GM18526 (cell line): Measurements from ENCODE around the gene RAB7B.

ENCODE experiments used
- POLR2A ChIP-seq: IDR thresholded peaks from 3 replicates; pipeline ENCODE4 v1.6.1; 2011; ENCODE audit not compliant: insufficient read length; ENCODE audit errors: extremely low read depth

The RAB7B gene, protein sequence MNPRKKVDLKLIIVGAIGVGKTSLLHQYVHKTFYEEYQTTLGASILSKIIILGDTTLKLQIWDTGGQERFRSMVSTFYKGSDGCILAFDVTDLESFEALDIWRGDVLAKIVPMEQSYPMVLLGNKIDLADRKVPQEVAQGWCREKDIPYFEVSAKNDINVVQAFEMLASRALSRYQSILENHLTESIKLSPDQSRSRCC

GRCh38 chr1:206002871-206003801 is at the start of gene RAB7B:
Gene RAB7B, minus strand, starts transcription at chr1:206003395. Its CDS starts 9,260 bp downstream, at chr1:205994135.
- no peak for TF ChIP-seq POLR2A

DNA sequence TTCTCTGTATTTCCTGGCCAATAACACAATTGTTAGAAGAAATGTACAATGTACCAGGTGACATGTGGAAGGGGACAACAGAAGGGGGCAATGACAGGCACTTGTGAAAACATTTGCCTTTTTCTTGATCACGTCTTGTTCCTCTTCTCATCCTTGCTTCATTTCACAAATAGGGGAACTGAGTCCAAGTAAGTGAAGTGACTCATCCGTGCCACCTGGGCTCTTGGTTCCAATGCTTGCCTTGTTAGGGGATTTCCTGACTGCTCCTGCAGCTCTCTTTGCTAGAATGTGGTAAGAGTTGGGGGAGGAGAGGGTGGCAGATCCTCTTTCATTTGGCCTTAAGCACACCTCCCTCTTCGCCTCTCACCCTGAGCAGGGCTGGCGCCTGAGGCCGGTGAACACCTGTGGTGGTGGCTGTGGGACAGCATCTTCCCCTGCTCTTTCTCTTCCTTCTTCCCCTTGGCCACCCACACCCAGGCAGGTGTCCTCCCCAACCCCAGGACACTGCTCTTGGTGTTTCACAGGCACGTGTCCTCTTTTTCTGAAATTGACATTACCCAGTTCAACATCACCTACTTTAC is 47.5 kb upstream of the RAB7B start:
- no peak for TF ChIP-seq POLR2A

DNA sequence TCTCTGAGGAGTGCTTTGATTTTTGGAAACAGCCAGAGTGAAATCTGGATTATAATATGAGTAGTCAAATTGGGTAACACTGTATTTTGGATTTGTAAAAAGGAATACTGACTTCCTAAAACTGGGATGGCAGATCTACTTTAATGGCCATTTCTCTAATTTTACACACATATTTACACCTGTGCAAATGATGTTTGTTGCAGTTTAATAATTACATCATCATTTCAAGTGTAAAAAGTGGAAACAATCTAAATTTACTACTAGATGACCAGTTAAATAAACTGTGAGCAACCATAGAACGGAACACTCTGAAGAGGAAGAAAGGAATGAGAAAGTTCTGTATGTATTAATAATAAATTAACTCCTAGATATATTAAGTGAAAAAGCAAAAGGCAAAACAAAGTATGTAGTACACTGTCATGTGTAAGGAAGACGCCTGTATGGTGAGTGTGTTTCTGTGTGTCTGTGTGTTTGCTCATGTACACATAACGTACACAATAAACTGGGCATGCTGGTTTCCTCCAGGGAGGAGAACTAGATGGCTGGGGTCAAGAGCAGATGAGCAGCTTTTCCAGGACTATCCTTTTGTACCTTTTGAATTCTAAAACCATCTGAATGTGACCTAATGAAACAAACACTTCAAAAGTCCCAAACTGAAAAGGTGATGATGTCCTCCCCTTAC is 46.9 kb upstream of the RAB7B start:
- no peak for TF ChIP-seq POLR2A

DNA sequence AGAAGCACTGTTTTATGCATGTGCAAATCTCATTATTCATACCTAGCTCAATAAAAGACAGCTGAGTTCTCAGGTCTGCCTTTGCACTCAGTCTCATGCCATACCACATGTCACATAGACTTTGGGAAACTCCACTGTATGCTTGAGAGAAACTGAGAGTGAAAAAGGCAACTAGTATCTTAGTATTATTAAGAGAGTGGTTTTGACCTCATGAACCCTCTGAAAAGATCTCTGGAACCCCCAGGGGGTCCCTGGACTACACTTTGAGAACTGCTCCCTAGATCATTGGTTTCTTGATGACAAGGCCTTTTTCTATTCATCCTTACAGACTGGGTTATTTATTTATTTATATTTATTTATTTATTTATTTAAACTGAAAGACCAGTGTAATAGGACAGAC is 46.1 kb upstream of the RAB7B start:
- no peak for TF ChIP-seq POLR2A

- no peak for TF ChIP-seq POLR2A
Measured at GRCh38 chr1:206048582-206048981, 45.4 kb upstream of the RAB7B start.

GRCh38 chr1:206047271-206047670 is 44.1 kb upstream of the RAB7B start:
- TF ChIP-seq POLR2A: no peak

- TF ChIP-seq POLR2A: no peak
Measured at GRCh38 chr1:206041640-206042039, 38.4 kb upstream of the RAB7B start.

- TF ChIP-seq POLR2A: no peak
Measured at GRCh38 chr1:206040328-206040727, 37.1 kb upstream of the RAB7B start.

DNA sequence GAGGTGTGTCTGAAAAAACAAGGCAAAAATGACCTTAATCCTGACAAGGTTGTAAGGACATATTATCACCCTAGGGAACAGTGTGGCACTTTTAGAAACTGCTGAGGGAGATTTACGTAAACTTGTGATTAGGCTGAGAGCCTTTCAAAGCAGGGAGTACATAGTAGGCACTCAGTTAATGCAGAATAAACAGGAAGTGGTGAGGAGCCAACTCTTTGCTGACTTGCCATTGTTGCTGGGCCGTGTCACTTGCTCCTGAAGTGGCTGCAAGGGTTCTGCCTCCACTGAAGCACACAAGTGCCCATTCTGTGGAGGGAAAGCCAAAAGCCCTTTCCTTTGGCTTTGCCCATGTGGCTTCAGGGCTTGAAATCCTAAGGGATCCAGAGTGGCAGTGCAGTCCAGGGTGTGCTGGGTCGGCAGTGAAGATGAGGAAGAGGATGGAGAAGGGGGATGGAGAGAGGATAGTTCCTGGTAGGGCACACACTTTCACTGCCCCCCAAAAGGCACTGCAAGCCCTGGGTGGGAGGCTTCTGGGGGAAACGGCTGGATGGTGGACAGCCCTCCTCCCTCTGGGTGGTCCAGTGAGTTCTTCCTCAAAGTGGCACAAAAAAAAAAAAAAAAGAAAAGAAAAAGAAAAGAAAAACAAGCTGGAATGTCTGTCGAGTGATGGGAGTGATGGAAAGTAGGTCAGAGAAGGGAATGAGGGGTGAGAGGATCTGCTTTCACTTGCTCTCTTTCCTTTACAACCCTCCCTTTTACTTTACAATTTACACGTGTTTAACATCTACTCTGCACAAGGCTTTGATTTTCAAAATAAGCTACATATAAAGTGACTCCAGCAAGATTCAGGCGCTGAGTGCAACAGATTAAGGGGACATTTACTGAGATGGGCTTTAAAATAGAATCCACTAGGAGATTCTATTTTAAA is 36.1 kb upstream of the RAB7B start:
- no peak for TF ChIP-seq POLR2A

- TF ChIP-seq POLR2A: no peak
Measured at GRCh38 chr1:206037581-206037980, 34.4 kb upstream of the RAB7B start.

GRCh38 chr1:206036663-206037455 is 33.7 kb upstream of the RAB7B start:
- no peak for TF ChIP-seq POLR2A

- no peak for TF ChIP-seq POLR2A
Measured at GRCh38 chr1:206035027-206035426, 31.8 kb upstream of the RAB7B start.

DNA sequence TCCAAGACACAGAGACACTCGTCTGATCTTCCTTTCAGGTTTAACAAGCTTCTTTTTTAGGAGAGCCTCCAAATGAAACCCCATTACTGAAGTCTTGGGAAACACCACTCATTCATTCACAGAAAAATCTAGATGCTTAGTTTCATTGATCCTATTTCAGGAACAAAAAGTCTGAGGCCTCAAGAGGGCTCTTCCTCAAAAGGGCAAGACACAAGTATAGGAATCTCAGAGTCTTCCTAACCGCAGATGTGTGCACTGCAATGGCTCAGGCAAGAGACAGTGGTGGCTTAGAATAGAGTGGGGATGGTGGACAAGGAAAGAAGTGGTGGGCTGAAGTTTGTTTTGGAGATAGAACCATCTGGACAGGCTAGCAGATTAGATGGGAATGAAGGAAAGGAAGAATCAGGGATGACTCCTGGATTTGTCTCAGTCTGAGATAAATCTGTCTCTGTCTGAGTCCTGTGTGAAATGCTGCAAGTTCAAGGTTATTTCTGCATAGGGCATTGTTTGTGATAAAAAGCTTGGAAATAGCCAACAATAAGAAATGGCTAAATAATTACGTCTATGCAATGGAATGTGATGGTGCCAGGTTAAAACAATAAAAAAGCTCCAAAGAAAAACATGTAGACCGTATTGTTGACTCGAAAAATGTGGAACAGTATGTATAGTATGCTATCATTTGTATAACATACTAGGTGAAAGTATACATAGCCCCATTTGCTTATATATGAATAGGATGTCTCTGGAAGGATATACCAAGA is 29.4 kb upstream of the RAB7B start:
- TF ChIP-seq POLR2A: no peak

- no peak for TF ChIP-seq POLR2A
Measured at GRCh38 chr1:206030714-206031113, 27.5 kb upstream of the RAB7B start.
